ENCODE results near the gene RAPSN.
A peak's percentile ranks its signal among the peaks of the same experiment; 100 is the strongest.

The RAPSN gene

DNA sequence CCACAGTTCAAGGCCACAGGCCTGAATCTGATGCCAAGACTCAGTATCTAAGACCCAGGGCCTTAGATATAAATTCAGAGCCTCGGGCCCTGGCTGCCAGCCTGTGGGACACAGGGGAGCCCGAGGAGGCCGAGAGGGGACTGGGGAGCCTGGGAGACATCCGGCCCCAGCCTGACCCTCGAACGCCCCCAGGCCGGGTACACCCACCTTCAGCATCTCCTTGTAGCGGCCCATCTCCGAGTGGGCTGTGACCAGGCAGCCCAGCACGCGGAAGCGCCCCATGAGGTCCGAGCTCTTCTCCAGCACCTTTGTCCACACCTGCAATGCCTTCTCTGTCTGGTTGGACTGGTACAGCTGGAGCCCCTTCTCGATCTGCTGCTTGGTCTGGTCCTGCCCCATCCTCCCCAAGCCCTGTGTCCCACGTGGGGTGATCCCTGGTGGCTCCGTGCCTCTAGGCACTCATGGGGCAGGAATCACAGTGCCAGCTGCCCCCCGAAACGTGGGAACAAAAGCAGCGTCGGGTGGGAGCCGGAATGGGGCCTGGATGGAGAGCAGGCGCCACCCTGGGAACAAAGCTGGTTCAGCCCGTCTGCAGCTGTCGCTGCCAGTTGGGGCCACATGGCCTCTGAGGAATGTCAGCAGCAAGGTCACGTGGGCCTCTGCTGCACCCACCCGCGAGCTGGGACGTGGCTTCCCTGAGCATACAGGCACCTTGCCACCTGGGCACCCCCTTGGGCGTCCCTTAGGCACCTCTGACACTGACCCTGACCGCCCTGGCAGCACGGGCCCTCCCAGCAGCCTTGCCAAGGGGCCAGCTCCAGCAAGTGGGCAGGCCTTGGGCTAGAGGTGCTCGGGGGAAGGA is at the start of gene RAPSN:
TSS of gene RAPSN (minus strand) at position 571 of the 862 bp plus-strand sequence. CDS start at position 399, 172 bp downstream.
- DNase-seq (ENCODE audit: low spot score): no peak

GRCh38 chr11:47498149-47498548 is 49.2 kb upstream of the RAPSN start:
- no peak for DNase-seq (ENCODE audit: low spot score)

DNA sequence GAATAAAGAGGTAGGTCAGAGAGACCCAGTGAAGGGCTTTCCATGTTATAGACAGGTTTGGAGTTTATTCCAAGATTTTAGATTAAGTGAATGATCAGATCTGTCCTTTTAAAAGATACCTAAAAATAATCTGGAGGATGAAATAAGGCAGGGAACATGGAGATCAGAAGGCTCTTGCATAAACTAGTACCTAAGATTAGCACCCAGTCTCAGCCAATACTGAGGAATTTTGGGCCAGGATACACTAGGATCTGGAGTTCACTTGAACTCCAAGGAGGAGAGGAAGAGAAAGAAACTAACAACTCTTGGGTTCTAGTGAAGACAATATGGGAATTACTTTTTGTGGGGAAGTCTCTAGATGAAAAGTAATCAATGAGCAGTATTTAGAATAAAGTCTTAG is 47.9 kb upstream of the RAPSN start:
- DNase-seq (ENCODE audit: low spot score): no peak

DNA sequence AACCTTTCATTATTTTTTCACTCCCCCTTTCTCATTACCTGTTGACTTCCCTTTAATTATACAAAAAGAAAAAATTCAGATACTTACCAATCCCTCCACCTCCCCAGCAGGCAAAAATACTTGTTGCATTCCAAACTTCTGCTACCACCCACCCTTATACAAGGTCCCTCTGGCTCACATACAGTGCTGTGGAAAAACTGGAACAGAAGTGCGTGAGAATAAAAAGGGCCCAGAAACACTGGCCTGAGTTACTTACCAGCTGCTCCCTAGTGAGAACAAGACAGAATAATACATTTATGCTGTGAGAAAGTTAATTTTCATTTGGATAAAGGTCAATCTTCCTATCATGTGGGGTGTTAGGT is 46.9 kb upstream of the RAPSN start:
- peak; percentile 31 for DNase-seq (ENCODE audit: low spot score)

DNA sequence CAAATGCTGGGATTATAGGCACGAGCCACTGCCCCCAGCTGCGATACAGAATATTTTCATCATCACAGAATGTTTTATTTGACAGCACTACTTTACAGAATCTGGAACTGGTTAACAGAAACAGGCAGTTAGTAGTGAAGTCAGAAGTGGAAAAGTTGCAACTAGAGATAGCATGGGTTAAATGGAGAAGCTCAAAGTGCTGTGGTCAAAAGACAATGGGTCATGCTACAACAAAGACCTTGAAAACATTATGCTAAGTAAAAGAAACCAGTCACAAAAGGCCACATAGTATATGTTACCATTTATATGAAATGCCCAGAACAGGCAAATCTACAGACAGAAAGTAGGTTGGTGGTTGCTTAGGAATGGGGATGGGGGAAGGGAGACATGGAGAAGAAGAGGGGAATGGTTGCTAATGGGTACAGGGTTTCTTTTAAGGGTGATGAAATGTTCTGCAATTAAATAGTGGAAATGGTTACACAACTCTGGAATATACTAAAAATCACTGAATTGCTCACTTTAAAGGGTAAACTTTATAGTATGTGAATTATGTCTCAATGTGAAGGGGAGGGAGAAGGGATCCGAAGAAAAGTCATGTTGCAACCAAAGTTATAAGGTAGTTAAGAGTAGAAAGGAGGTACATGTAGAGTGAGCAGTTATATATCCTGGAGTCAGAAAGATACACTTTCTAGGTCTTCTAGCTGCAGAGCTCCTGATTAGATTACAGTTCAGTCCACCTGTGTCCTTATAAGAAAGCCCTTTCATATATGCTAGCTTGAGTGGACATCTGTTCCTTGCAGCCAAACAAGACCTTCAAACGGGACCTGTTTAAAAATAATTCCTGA is 46.3 kb upstream of the RAPSN start:
- peak; percentile 54 for DNase-seq (ENCODE audit: low spot score)

DNA sequence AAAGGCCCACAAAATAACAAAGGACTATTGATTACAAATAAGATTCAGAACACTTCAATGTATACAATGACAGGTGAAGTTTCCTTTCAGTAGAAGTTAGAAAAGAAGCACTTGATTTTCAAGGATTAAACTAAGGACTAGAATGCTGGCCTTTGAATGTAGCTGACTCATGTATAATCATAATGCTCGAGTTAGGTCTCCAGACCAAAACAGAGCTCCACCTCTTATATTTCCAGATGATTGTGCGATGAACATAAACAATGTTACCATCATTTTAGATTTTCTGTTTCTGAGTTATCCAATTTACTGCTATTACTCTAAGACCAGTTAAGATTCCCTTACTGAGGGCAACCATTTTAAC is 40.4 kb upstream of the RAPSN start:
- DNase-seq (ENCODE audit: low spot score): no peak

DNA sequence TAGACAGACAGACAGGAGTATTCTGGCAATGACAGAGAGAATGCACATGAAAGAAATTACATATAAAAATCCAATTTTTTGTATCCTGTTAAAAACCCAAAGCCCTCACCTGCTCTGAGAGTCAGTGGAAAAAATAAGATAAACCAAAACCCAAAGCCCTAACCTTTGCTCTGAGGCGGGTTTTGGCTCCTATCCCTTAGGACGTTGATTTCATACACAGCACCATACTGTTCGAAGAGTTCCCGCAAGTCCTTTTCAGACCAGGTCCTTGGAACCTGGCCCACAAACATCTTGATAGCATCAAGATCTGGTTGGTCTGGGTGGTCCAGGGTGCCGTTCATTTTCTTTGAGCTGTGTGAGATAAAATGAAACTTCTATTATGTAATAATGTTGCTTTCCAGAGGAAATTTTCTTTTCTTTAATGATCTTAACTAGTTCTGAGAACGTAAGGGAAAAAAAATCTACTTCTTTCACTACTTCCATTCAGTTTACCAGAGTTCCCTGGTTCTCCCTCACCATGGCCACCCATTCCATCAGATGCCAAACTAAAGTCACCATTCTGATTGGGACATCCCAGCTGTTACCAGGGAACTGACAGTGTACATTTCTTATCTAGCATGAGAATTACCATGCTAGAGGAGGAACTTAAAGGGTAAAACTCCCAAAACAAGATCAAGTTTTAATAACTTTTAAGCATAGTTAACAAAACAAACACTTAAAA is 39.9 kb upstream of the RAPSN start:
- no peak for DNase-seq (ENCODE audit: low spot score)

GRCh38 chr11:47488111-47488510 is 39.2 kb upstream of the RAPSN start:
- no peak for DNase-seq (ENCODE audit: low spot score)

GRCh38 chr11:47487421-47487820 is 38.5 kb upstream of the RAPSN start:
- no peak for DNase-seq (ENCODE audit: low spot score)

DNA sequence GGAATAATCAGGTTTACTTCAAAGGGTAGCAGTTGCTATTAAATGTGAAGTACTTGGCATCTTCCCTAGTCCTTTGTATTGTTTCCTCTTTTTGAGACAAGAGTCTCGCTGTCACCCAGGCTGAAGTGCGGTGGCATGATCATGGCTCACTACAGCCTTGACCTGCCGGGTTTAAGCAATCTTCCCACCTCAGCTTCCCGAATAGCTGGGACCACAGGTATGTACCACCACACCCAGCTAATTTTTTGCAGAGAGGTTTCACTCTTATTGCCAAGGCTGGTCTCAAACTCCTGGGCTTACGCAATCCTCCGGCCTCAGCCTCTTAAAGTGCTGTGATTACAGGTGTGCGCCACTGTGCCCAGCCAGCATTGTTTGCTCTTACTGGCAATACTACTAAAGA is 36.2 kb upstream of the RAPSN start:
- DNase-seq (ENCODE audit: low spot score): no peak

- no peak for DNase-seq (ENCODE audit: low spot score)
Observed at GRCh38 chr11:47483457-47483856, 34.5 kb upstream of the RAPSN start.

- DNase-seq (ENCODE audit: low spot score): no peak
Observed at GRCh38 chr11:47480762-47481161, 31.8 kb upstream of the RAPSN start.

- no peak for DNase-seq (ENCODE audit: low spot score)
Observed at GRCh38 chr11:47478651-47479329, 29.9 kb upstream of the RAPSN start.

DNA sequence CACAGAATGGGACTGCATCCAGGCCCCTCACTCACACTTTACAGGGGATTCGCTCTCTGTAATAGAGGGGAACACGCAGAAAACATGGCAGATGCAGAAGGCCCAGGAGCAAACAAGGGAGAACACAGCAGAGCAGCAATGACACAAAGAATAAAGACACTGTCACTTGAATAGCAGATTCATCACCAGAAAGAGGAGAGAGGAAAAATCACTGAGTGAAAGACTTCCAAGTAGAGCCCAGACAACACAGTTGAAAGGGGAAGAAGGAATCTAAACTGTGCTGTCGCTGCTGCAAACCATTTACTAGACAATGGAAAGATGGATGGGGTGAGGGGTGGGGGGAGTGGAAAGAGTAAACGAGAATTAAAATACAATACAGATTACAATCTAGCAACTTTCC is 28.8 kb upstream of the RAPSN start:
- DNase-seq (ENCODE audit: low spot score): no peak

- DNase-seq (ENCODE audit: low spot score): peak; percentile 18
Observed at GRCh38 chr11:47477323-47477722, 28.4 kb upstream of the RAPSN start.

DNA sequence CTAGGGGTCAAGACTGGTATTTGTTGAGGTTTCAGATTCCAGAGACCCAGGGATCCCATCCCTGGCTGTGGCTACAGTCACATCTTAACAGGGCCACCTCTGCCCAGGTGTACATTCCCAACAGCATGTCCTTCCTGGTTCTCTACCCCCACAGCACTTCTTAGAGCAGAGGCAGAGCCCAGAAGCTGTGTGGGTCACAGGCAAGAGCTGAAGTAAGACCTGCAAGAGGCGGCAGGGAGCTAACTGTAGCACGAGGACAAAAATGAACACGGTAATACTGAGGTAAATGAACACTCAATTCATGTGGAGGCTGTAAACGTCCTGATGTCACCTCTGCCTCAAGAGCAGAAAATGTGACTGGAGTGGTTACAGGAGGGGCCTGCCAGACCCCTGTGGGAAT is 21.7 kb upstream of the RAPSN start:
- no peak for DNase-seq (ENCODE audit: low spot score)

- no peak for DNase-seq (ENCODE audit: low spot score)
Observed at GRCh38 chr11:47469361-47470179, 20.6 kb upstream of the RAPSN start.

- DNase-seq (ENCODE audit: low spot score): no peak
Observed at GRCh38 chr11:47468598-47469214, 19.8 kb upstream of the RAPSN start.

GRCh38 chr11:47467357-47467756 is 18.4 kb upstream of the RAPSN start:
- no peak for DNase-seq (ENCODE audit: low spot score)

- DNase-seq (ENCODE audit: low spot score): peak; percentile 37
Observed at GRCh38 chr11:47466701-47467250, 17.8 kb upstream of the RAPSN start.

Measured in GM03348 (cell line).